HG03354 (cell line): Measurements from ENCODE around the gene CHST3.
"Not testable (repeated sequence)": the region's sequence is repeated elsewhere in the genome, so short reads cannot be mapped to it uniquely, and the experiment has no call there.

ENCODE experiments used
- ATAC-seq: cut with Tn5 transposase; IDR thresholded peaks from one replicate; pipeline ENCODE4 v1.9.1; 2021; ENCODE audit warnings: mild to moderate bottlenecking; ENCODE audit not compliant: unreplicated experiment, poor library complexity, severe bottlenecking

Gene CHST3

DNA sequence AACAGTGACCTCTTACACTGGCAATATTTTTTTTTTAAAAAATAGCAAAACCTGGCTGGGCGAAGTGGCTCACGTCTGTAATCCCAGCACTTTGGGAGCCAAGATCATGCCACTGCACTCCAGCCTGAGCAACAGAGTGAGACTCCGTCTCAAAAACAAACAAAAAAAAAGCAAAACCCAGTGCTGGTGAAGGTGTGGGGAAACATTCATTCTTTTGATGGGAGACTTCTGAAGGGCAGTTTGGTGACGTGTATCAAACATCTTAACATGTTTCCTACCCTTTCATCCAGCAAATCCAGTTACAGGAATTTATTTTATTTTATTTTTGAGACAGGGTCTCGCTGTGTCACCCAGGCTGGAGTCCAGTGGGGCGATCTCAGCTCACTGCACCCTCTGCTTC, 58.0 kb downstream of the CHST3 start:
- ATAC-seq = no peak

DNA sequence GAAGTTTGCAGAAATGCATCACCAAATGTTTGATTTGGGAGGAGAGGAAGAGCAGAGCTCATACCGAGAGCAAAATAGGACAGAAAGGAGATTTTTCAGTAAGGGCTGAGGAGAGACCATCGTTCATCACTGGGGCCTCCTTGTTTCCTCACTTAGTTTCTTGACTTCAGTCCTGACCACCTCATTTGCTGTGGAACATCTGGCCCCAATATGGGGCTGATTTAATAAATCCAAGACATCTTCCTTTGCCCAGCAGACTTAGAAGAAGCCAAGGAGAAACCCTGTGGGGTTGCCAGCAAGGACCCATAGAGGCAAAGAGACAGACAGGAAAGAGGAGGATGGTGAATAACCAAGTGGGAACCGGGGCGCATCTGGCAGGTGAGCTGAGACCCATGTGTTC, 60.4 kb downstream of the CHST3 start:
- no peak for ATAC-seq

DNA sequence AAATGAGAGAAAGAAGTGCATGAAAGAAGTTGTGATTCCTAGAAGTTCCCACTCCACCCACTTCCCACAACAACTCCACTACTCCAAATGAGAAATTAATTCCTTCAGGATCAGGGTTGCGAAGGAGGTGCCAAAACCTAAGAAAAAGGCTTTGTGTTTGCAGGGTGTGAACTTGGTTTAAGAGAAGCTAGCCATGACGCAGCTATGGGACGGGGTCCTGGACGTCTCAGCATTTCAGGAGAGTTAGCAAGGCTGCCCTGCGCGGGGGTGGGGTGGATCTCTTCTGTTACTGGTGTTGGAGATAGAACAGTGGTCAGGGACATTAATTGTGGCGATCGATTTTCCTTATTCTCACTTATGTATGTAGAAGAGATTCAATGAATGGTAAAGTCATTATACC, 61.2 kb downstream of the CHST3 start:
- ATAC-seq = no peak

DNA sequence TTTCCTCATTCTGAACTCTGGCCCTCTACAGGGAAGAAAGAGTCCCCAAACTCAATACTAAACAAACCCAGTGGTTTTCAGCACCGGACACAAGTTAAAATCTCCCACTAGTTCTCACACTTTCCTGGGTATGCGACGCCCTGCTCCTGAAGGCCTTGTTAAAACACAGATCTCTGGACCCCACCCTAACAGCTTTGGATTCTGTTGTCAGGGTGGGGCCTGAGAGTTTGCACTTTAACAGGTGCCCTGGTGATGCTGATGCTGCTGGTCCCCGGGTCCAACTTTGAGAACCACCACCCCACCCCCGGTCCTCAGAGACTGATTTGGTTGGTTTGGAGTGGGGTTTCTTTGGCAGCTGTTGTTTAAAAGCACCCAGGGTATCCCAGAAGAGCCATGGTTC, 61.6 kb downstream of the CHST3 start:
- no peak for ATAC-seq

DNA sequence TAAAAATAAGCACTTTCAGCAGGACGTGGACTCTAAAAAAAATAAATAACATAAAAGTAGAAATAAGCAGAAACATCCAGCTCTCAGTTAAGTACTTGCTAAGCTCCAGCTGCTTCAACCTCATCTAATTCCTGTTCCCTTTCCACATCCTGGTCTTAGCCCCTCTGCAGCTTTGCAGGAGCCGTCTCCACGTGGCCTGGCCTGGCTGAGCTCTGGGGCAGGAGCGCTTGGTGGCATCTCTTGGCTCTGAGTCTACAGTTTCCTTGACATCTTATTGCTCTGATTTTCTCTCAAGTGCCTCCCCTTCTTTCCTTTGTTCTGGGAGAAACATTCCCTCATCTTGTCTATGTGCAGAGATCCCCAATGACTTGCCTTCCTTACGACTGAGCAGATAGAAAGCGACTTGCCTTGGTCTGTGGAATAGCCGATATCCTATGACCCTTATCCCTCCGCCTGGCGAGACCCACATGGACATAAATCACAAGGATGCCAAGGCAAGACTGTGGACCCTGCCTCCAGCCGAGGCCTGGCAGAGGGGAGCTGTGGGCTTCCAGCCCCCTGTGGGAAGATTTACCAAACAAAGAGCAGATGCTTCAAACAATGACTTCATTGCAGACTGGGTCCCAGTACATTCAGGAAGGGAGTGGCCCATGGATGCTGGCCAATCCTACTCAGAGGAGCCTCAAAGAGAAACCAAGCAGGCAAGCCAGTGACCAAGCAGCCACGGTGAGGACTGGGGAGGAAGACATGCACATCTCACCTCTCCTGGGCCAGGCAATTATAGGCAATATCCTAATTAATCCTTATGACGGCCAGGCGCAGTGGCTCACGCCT, 62.3 kb downstream of the CHST3 start:
- no peak for ATAC-seq

DNA sequence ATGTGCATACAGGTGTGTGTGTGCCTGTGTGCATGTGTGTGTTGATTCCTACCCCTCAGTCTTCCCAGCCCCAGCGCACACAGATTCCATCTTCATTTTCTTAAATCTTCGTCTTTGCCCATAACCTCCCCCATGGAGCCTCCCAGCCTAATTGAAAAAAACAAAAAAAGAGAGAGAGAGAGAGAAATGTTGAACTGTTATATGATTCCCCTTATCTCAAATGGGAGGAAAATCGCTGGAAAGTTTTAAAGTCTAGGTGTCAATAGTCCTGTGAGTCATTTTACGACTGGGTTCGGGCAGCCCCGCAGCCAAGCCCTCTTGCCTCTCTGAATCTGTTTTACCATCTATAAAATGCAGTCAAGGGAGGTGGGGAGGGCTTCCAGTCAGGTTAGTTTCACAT, 63.3 kb downstream of the CHST3 start:
- ATAC-seq = no peak

DNA sequence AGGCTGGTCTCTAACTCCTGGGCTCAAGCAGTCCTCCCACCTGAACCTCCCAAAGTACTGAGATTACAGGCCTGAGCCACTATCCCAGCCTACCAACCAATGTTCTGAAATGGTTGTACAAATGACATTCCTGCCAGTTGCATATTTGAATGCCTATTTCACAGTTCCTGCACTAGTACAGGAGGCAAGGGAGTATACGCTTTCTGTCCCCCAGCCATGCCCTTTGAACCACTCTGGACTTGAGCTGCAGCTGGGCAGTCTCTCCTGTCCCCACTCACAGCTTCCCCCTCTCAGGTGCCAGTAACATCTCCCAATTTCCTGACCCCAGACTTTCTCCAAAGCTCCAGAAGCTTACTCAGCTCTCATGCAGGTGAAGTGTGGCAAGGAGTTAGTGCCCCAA, 65.2 kb downstream of the CHST3 start:
- no peak for ATAC-seq

DNA sequence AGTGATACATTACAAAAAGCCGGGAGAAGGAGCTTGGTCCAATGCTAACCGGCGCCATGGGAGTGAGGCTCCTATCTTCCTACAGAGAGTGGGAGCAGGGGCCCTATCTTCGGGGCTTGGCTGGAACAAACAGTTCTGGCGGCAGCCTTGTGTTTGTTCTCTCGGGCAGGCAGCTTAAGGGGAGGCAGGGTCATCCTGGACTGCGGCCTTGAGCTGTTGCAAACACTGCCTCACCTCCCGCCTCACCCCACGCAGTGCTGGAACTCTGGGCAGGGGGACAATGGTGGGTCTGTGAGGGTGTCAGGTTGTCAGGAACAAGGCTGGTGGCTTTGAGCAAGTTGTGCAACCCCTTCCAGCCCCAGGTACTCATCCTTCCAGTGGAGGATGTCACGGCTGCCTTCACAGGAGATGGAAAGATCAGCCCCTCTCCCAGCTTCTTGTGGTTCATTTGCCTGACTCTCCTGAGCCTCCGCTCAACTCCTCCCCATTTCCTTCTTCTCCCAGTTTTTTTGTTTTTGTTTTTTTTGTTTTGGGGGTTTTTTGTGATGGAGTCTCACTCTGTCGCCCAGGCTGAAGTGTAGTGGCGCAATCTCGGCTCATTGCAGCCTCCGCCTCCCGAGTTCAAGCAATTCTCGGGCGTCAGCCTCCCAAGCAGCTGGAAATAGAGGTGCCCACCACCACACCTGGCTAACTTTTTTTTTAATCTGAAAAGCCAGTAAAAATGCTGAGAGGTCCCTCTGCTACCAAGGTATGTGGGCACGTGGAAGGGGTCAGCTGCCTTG, 66.8 kb downstream of the CHST3 start:
- ATAC-seq = no peak

DNA sequence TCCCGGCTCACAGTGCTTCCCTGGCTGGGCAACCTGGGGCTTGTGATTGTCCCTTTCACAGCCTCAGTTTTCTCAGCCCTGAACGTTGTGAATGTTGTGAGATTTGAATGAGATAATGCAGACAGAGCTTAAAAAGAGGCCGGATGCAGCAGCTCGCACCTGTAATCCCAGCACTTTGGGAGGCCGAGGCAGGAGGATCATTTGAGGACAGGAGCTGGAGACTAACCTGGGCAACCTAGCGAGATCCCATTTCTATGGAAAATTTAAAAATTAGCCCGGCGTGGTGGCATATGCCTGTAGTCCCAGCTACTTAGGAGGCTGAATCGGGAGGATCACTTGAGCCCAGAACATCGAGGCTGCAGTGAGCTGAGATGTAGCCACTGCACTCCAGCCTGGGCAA, 67.5 kb downstream of the CHST3 start:
- no peak for ATAC-seq

DNA sequence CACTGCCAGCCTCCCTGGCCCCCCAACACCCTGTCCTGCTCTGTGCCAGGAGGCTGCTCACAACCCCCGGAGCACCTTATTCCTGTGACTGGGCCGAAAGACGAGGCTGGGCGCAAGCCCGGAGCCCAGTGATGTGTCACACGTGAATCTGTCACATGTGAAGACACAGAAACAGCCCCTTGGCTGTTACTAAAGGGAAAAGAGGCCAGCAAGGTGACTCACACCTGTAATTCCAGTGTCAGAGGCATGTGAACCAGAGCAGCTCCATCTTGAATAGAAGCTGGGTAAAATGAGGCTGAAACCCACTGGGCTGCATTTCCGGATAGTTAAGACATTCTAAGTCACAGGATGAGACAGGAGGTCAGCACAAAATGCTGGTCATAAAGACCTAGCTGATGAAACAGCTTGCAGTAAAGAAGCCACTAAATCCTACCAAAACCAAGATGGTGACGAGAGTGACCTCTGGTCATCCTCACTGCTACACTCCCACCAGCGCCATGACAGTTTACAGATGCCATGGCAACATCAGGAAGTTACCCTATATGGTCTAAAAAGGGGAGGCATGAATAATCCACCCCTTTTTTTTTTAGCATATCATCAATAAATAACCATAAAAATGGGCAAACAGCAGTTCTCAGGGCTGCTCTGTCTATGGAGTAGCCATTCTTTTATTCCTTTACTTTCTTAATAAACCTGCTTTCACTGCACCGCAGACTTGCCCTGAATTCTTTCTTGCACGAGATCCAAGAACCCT, 68.4 kb downstream of the CHST3 start:
- not testable (repeated sequence) for ATAC-seq

DNA sequence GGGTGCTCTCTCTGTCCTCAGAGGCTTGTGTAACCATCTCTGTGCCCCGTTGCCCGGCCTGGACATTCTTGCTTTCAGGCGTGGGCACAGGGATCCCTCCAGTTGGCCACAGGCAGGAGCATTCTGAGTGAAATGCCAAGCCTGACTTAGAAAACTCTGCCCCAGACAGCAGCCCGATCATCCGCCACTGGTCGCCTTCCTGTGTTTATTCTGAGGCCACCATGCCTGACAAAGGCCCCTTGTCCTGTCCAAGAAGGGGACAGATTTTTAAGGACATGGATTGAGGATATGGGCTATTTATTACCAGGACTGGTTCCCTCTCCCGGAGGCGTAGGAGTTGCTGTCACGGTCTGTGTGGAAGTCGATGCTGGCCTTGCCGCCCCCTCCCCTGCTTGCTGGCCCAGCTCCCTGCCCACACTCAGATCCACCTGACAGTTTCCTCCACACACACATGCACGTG, 69.9 kb downstream of the CHST3 start:
- no peak for ATAC-seq

DNA sequence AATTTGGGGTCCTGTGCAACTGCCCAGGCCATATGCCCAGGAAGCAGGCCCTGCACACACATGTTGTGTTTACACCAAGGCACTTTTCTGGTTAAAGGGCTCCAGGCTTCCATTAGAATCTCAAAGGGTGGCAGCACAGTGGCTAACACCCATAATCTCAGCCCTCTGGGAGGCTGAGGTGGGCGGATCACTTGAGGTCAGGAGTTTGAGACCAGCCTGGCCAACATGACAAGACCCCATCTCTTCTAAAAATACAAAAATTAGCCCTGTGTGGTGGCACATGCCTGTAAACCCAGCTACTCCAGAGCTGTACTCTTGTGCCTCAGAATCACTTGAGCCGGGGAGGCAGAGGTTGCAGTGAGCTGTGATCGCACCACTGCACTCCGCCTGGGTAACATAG, 70.6 kb downstream of the CHST3 start:
- ATAC-seq = no peak

DNA sequence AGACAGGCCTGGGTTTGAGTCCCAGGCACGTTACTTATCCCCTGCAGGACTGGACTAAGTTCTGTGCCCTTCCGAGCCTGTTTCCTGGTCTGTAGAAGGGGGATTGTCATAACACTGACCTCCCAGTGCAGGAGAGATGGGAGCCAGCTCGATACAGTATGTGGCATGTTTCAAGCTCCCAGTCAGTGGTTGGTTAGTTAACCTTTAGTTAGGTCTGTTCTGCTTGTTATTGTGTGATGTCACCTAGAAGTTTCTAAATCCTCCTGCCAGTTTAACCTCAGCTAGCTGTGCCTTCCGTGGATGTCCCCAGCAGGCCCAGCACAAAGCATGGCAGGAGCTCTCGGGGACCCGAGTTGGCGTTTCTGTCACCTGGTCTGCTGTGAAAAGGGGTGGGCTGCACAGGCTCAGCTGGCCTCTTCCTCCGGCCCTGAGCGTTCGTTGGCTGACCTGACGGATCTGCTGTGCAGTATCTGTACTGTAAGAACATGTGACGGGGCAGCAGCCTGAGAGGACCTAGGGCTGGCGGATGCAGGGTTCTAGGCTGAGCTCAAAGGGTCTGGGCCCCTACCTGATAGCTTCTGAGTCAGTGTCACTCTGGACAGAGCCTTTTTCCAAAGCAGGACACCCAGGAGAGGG, 71.2 kb downstream of the CHST3 start:
- no peak for ATAC-seq

DNA sequence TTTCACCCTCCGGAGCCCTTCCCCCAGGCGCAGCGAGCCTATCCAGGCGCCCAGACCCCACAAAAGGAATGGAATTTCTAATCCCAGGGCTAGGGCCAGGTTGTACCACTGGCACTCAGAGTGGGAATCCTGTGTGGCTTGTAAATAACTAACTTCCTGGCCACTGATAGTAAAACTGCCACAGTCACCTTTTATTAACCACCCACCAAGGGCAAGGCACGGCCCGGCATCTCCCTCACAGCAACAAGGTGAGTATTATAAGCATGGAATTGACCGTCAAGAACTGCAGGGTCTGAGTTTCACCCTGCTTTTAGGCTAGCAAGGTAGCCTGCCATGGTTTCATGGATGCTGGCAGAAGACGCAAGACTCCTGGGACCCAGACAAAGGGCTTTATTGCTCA, 73.1 kb downstream of the CHST3 start:
- no peak for ATAC-seq

DNA sequence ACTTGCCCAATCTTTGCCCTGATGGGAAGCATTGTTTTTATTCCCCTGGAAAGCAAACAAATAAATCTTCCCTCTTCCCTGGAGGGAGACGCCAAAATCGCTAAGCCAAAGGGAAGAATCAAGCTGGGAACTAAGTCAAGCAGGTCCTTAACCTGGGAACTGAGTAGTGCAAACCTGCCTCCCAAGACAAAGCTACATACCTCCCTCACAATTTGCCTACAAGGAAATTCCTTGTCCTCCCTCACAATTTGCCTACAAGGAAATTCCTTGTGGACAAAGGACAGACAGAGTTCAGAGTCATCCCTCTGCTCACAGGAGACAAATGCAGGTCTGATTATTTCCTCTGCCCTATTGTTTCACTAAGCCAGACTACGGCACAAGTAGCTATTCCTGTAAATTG, 73.6 kb downstream of the CHST3 start:
- ATAC-seq = no peak

DNA sequence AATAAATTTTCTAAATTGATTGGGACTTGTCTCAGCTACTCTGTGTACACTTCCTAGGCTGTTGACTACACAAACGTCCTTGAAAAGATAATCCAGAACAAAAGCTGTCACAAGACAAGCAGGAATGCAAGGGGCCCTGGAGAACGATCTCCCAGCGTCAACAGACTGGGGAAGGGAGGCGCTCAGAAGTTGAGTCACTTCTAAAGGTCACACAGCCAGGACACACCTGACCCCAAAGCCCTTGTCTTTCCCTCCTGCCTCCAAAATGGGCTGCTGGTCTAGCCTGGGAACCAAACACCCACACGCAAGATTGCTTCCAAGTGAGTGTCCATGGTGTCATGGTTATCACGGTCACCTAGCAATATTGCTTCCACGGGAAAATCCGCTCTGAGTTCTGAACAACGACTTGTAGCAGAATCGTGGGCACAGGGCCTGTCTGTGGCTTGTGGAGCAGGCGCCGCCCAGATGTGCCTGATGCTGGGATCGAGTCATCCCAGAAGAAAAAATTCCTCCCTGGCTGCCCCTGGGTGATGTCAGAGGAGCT, 74.3 kb downstream of the CHST3 start:
- ATAC-seq = no peak

DNA sequence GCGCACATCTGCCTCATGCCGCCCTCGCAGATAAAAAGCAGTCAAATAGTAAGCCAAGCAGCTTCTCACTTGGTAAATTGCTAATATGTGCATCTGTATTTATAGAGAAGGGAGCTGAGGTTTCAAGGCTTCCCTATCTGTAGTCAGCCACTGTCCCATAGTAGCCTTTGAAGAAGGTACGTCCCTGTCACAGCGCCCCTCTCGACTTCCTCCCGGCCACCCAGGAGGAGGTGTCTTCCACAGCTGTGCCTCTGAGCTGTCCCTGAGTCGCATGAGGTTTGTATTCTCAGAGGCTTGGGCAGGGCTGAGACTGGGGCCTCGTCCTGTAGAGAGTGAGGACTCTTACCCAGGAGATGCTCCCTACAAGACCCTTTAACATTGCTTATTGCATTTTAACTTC, 75.2 kb downstream of the CHST3 start:
- no peak for ATAC-seq

DNA sequence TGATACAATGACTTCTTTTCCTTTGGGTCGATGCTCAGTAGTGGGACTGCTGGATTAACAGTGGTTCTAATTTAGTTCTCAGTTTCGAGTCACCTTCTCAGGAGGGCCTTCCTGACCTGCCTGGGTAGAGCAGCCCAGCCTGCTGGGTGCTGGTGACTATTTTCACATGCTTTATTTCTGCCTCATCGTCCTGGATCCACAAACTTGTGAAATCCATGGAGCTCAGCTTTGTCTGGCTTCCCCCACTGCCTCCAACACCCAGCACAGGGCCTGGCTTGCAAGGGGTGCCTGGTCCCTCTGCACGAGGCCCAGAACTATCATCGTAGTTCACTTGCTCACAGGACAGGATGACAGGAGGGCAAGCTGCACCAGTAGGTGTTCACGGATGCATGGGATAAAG, 77.3 kb downstream of the CHST3 start:
- no peak for ATAC-seq

DNA sequence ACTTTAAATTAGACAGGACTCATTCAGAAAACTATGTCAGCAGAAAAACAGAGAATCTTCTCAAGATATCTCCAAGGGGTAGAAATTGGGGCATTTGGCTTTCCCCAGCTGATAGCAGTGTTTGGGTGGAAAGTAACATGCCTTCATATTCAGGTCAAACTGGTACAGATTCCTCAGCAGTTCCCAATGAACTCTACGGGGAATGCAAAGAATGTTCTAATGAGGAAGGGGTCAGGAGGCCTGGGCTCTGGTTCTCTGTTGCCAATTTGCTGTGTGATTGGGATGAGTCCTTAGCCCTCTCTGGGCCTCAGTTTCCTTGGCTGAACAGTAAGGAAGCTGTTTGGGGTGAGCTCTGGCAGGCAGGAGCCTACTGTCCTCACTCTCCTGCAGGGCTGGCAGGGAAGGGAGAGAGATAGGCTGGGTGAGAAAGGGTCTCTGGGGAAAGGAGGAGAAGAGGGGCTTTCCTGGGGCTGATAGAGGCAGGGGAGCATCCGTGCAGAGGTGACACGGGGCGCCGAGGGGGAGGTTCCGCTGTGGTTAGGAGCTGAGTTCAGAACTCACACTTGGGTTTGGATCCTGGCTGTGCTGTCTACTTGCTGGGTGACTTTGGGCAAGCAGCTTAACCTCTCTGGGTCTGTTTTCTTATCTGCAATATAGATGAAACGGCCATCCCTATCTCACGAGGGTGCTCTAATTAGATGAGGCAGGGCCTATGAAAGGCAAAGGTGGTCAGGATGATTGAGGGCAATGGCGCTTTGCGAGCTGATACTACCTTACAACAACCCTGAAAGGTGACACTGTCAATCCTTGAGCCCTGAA, 79.0 kb downstream of the CHST3 start:
- no peak for ATAC-seq
